ENCODE results near the gene CFAP61.
A peak's percentile ranks its signal among the peaks of the same experiment; 100 is the strongest.

GRCh38 chr20:20369250-20370093 is 317.1 kb downstream of the CFAP61 start:
- TF ChIP-seq ZNF670 (tag by site-specific recombination; IDR thresholded peaks at IDR 0.05; ENCODE audit: low read depth) (no peak), ZFP37 (tag by site-specific recombination; IDR thresholded peaks at IDR 0.05) (no peak), ZNF791 (tag by site-specific recombination; IDR thresholded peaks at IDR 0.05) (no peak), HOXC10 (CRISPR knock-in tag; IDR thresholded peaks at IDR 0.05) (no peak)
- TF ChIP-seq, protein P1, sequence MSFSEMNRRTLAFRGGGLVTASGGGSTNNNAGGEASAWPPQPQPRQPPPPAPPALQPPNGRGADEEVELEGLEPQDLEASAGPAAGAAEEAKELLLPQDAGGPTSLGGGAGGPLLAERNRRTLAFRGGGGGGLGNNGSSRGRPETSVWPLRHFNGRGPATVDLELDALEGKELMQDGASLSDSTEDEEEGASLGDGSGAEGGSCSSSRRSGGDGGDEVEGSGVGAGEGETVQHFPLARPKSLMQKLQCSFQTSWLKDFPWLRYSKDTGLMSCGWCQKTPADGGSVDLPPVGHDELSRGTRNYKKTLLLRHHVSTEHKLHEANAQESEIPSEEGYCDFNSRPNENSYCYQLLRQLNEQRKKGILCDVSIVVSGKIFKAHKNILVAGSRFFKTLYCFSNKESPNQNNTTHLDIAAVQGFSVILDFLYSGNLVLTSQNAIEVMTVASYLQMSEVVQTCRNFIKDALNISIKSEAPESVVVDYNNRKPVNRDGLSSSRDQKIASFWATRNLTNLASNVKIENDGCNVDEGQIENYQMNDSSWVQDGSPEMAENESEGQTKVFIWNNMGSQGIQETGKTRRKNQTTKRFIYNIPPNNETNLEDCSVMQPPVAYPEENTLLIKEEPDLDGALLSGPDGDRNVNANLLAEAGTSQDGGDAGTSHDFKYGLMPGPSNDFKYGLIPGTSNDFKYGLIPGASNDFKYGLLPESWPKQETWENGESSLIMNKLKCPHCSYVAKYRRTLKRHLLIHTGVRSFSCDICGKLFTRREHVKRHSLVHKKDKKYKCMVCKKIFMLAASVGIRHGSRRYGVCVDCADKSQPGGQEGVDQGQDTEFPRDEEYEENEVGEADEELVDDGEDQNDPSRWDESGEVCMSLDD (tag by site-specific recombination; IDR thresholded peaks at IDR 0.05) = peak; percentile 95
- TF ChIP-seq, protein P2, sequence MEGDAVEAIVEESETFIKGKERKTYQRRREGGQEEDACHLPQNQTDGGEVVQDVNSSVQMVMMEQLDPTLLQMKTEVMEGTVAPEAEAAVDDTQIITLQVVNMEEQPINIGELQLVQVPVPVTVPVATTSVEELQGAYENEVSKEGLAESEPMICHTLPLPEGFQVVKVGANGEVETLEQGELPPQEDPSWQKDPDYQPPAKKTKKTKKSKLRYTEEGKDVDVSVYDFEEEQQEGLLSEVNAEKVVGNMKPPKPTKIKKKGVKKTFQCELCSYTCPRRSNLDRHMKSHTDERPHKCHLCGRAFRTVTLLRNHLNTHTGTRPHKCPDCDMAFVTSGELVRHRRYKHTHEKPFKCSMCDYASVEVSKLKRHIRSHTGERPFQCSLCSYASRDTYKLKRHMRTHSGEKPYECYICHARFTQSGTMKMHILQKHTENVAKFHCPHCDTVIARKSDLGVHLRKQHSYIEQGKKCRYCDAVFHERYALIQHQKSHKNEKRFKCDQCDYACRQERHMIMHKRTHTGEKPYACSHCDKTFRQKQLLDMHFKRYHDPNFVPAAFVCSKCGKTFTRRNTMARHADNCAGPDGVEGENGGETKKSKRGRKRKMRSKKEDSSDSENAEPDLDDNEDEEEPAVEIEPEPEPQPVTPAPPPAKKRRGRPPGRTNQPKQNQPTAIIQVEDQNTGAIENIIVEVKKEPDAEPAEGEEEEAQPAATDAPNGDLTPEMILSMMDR (tag by site-specific recombination; IDR thresholded peaks at IDR 0.05) = peak; percentile 98
